KMS-11 (cell line): ENCODE measurements around the gene PRPF40B.

Experiments
- H2AFZ ChIP-seq: fragments of 200-600 bp; sonication (generic); 2 replicates; pipeline ENCODE4 v1.6.1; 2016; ENCODE audit warnings: antibody characterized with exemption, mixed run types, low read depth
- H3K27ac ChIP-seq: fragments of 200-600 bp; sonication (generic); 2 replicates; pipeline ENCODE4 v1.6.1; 2016; ENCODE audit warnings: mild to moderate bottlenecking, mixed run types
- H3K27me3 ChIP-seq: fragments of 200-600 bp; sonication (generic); 2 replicates; pipeline ENCODE4 v1.6.1; 2017; ENCODE audit warnings: mild to moderate bottlenecking, low read depth, mixed run types, moderate library complexity; ENCODE audit not compliant: insufficient read depth
- H3K36me3 ChIP-seq: fragments of 200-600 bp; sonication (generic); 2 replicates; pipeline ENCODE4 v1.6.1; 2017; ENCODE audit warnings: mild to moderate bottlenecking, mixed run types; ENCODE audit not compliant: insufficient read depth
- H3K4me1 ChIP-seq: fragments of 200-600 bp; sonication (generic); 2 replicates; pipeline ENCODE4 v1.6.1; 2016; ENCODE audit warnings: mild to moderate bottlenecking, low read depth, mixed run types; ENCODE audit not compliant: poor library complexity, severe bottlenecking
- H3K4me2 ChIP-seq: fragments of 200-600 bp; sonication (generic); 2 replicates; pipeline ENCODE4 v1.7.0; 2016; ENCODE audit warnings: mild to moderate bottlenecking, mixed run types
- H3K4me3 ChIP-seq: fragments of 200-600 bp; sonication (generic); IDR thresholded peaks from 2 replicates; pipeline ENCODE4 v1.6.1; 2017; ENCODE audit warnings: low read depth, low read length, mixed read lengths; ENCODE audit not compliant: insufficient read depth
- H3K79me2 ChIP-seq: fragments of 200-600 bp; sonication (generic); 2 replicates; pipeline ENCODE4 v1.6.1; 2016; ENCODE audit warnings: low read depth, mixed run types; ENCODE audit not compliant: insufficient read depth
- H3K9ac ChIP-seq: fragments of 200-600 bp; sonication (generic); 2 replicates; pipeline ENCODE4 v1.6.1; 2016; ENCODE audit warnings: mild to moderate bottlenecking, mixed run types
- H4K20me1 ChIP-seq: fragments of 200-600 bp; sonication (generic); 2 replicates; pipeline ENCODE4 v1.6.1; 2016; ENCODE audit warnings: mild to moderate bottlenecking, mixed run types; ENCODE audit not compliant: insufficient read depth
- TF ChIP-seq, protein P1 (sequence below): fragments of 200-600 bp; sonication (generic); conservative IDR thresholded peaks from 2 replicates; pipeline ENCODE4 v1.6.1; 2017; ENCODE audit warnings: low read depth, mild to moderate bottlenecking, antibody characterized with exemption, low read length, moderate library complexity, mixed read lengths

Gene PRPF40B

DNA sequence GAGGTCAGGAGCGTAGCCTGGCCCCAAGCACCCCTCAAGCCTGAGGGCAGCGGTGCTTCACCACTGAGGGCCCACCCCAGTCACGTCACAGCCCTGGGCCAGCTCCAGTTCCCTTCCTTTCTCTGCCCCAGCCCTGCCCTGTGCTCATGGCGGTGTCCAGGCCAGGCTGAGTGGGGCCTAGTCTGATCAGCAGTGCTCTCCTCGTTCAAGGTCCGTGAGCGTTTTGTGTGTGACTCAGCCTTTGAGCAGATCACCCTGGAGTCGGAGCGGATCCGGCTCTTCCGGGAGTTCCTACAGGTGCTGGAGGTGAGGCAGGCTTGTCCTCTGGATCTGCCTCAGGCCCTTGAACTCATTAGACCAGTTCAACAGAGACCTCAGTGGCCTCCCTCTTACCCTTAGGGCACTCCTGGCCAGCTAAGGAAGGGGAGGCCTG is 19.0 kb downstream of the PRPF40B start:
- H3K9ac ChIP-seq = no peak overlapping the region
- no peaks in the 10 kb centered on the region for H4K20me1 ChIP-seq
- no peak overlapping the region for H3K27ac ChIP-seq
- H3K36me3 ChIP-seq = no peaks in the 10 kb centered on the region
- peaks cover 10% of the 10 kb centered on the region for H3K4me1 ChIP-seq
- H3K79me2 ChIP-seq = no peaks in the 10 kb centered on the region
- H3K4me3 ChIP-seq = no peak overlapping the region
- H3K27me3 ChIP-seq = no peaks in the 10 kb centered on the region
- H3K4me2 ChIP-seq = no peak overlapping the region
- TF ChIP-seq, protein P1, sequence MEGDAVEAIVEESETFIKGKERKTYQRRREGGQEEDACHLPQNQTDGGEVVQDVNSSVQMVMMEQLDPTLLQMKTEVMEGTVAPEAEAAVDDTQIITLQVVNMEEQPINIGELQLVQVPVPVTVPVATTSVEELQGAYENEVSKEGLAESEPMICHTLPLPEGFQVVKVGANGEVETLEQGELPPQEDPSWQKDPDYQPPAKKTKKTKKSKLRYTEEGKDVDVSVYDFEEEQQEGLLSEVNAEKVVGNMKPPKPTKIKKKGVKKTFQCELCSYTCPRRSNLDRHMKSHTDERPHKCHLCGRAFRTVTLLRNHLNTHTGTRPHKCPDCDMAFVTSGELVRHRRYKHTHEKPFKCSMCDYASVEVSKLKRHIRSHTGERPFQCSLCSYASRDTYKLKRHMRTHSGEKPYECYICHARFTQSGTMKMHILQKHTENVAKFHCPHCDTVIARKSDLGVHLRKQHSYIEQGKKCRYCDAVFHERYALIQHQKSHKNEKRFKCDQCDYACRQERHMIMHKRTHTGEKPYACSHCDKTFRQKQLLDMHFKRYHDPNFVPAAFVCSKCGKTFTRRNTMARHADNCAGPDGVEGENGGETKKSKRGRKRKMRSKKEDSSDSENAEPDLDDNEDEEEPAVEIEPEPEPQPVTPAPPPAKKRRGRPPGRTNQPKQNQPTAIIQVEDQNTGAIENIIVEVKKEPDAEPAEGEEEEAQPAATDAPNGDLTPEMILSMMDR = no peak
- no peak overlapping the region for H2AFZ ChIP-seq

DNA sequence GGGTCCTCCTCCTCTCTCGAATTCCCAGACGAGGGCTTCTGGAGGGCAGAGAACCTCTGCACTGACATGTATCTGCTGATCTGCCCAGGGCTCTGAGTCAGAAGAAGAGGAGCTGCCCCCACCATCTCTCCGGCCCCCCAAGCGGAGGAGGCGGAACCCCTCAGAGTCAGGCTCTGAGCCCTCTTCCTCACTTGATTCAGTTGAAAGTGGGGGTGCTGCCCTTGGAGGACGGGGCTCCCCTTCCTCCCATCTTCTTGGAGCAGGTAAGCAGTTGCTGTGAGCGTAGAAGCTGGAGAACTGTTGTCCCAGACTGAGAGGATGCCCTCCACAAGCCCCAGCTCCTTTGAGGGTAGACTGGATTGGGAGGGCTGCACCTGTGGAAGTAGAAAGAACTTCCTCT is 19.8 kb downstream of the PRPF40B start:
- no peaks in the 10 kb centered on the region for H3K36me3 ChIP-seq
- TF ChIP-seq, protein P1 = no peak
- H4K20me1 ChIP-seq = no peaks in the 10 kb centered on the region
- H3K4me2 ChIP-seq = no peak overlapping the region
- no peaks in the 10 kb centered on the region for H3K79me2 ChIP-seq
- no peak overlapping the region for H3K27ac ChIP-seq
- no peak overlapping the region for H3K4me3 ChIP-seq
- no peak overlapping the region for H3K9ac ChIP-seq
- peaks cover 13% of the 10 kb centered on the region for H3K4me1 ChIP-seq
- no peak overlapping the region for H2AFZ ChIP-seq
- no peaks in the 10 kb centered on the region for H3K27me3 ChIP-seq

DNA sequence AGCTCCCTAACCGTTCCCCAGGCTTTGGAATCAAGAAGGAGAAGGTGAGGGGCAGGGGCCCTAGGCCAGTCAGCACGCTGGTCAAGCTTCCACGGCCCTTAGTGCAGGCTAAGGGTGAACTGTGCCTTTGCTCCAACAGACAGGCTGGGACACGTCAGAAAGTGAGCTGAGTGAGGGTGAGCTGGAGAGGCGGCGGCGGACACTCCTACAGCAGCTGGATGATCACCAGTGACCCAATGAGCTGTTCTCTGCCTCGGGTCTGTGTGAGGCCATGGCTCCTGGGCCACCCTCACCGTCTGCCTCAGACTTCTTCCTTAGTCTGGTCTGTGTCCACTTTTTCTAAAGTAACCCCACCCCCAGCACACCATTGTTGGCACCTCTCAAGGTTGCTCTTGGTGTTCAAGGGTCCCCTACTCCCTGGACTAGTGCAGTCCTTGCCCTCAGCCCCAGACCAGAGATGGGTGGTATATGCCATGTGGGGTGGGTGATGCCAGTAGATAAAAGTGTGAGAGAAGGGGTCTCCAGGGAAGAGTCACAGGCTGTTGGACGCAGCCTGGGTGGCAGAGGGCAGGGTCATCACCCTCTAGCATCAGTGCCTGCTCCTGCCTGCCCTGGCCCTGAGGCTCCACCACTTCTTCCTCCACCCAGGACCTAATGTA is 20.7 kb downstream of the PRPF40B start:
- peak overlapping the region; percentile 18; the same call in 1 of the 2 replicates for H3K9ac ChIP-seq
- no peak overlapping the region for H3K27ac ChIP-seq
- no peaks in the 10 kb centered on the region for H4K20me1 ChIP-seq
- H3K4me2 ChIP-seq = no peak overlapping the region
- H3K79me2 ChIP-seq = no peaks in the 10 kb centered on the region
- H3K4me3 ChIP-seq = no peak overlapping the region
- peaks cover 21% of the 10 kb centered on the region for H3K4me1 ChIP-seq
- no peaks in the 10 kb centered on the region for H3K36me3 ChIP-seq
- TF ChIP-seq, protein P1 = no peak
- no peaks in the 10 kb centered on the region for H3K27me3 ChIP-seq
- H2AFZ ChIP-seq = no peak overlapping the region

GRCh38 chr12:49644620-49644994 is 21.2 kb downstream of the PRPF40B start:
- Histone ChIP-seq H3K4me2 (no peak overlapping the region), H3K4me1 (peaks cover 21% of the 10 kb centered on the region), H3K4me3 (no peak overlapping the region), H4K20me1 (no peaks in the 10 kb centered on the region), H2AFZ (no peak overlapping the region), H3K9ac (peak overlapping the region; percentile 18; the same call in 1 of the 2 replicates), H3K27me3 (no peaks in the 10 kb centered on the region), H3K79me2 (no peaks in the 10 kb centered on the region), H3K36me3 (no peaks in the 10 kb centered on the region), H3K27ac (no peak overlapping the region)
- TF ChIP-seq, protein P1 = peak; percentile 98
